GM21367 (cell line): ENCODE results near the gene GABPB1.

Source experiments
- ATAC-seq: cut with Tn5 transposase; IDR thresholded peaks from one replicate; pipeline ENCODE4 v1.9.1; 2021; ENCODE audit not compliant: unreplicated experiment

The GABPB1 gene

GRCh38 chr15:50244959-50245624 is 109.9 kb downstream of the GABPB1 start:
- no peak for ATAC-seq

- no peak for ATAC-seq
These were observed 110.8 kb downstream of the GABPB1 start for GRCh38 chr15:50244153-50244552.

- no peak for ATAC-seq
These were observed 113.1 kb downstream of the GABPB1 start for GRCh38 chr15:50241684-50242450.

GRCh38 chr15:50238255-50238654 is 116.7 kb downstream of the GABPB1 start:
- ATAC-seq: no peak

- ATAC-seq: no peak
These were observed 118.6 kb downstream of the GABPB1 start for GRCh38 chr15:50236433-50236832.

GRCh38 chr15:50235794-50236193 is 119.2 kb downstream of the GABPB1 start:
- ATAC-seq: no peak

- ATAC-seq: no peak
These were observed 120.2 kb downstream of the GABPB1 start for GRCh38 chr15:50234764-50235163.

GRCh38 chr15:50233192-50233736 is 121.7 kb downstream of the GABPB1 start:
- no peak for ATAC-seq

GRCh38 chr15:50232791-50233190 is 122.2 kb downstream of the GABPB1 start:
- ATAC-seq: no peak

- ATAC-seq: no peak
These were observed 123.2 kb downstream of the GABPB1 start for GRCh38 chr15:50231761-50232160.

GRCh38 chr15:50229336-50229735 is 125.7 kb downstream of the GABPB1 start:
- ATAC-seq: no peak

GRCh38 chr15:50228866-50229265 is 126.1 kb downstream of the GABPB1 start:
- no peak for ATAC-seq

GRCh38 chr15:50227076-50227475 is 127.9 kb downstream of the GABPB1 start:
- ATAC-seq: no peak

GRCh38 chr15:50225938-50226337 is 129.1 kb downstream of the GABPB1 start:
- ATAC-seq: no peak
